GM18526 (cell line): ENCODE data around the gene PAK1.

Experiments
- POLR2A ChIP-seq: IDR thresholded peaks from 3 replicates; pipeline ENCODE4 v1.6.1; 2011; ENCODE audit not compliant: insufficient read length; ENCODE audit errors: extremely low read depth

PAK1 gene

DNA sequence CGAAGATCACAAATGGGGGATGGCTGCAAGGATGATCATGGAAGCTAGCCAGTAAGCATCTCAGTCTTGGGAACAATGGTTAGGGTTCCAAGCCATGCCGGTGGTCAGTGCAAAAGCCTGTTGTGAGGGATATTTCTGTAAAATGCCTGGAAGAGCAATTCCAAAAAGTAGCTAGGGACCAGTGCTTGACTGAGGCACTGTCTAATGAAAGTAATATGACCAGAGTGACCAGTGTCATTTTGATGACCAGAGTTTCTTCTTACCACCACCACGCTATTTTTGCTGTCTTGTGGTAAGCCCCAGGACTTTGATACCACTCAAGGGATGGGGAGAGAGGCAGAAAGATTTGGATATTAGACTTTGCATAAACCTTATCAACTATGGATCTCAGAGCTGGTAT is 190.8 kb downstream of the PAK1 start:
- TF ChIP-seq POLR2A: no peak

DNA sequence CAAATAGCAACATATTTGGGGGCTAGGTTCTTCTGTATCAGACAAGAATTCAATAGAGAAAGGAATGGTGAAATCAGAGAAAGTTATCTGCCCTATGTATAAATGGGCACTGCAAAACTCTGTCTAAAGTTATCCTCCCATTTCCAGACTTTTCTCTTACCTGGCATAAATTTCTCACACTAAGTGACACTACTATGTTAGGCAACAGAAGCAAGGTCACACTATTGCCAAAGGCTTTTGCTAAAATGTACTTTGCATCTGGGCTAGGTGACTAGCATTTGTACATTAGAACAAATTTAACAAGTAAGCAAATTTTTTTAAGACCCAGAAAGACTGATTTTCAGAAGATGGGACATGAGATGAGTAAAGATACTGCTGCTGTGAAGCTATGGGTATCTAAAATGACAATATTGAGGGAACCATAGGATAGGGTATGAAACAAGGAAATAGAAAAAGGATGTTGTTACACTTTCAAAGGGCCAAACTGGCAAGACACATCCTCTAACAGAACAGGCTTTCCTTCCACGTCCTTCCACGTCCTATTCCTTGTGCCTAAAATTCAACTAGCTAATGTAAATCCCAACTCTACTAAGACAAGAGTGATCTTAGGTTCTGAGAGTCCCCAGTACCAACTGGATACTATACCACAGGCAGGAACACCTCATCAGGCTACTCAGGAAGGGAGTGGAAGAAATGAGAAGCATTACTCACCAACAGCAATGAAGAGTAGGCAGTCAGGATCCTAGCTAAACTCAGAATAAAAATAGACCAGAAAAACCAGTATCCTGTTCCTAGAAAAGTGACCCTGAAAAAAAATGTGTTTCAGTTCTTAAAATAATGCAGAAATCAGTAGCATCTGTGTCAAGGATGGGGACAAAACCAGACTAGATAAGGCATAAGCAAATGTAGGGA is 195.0 kb downstream of the PAK1 start:
- TF ChIP-seq POLR2A: no peak

DNA sequence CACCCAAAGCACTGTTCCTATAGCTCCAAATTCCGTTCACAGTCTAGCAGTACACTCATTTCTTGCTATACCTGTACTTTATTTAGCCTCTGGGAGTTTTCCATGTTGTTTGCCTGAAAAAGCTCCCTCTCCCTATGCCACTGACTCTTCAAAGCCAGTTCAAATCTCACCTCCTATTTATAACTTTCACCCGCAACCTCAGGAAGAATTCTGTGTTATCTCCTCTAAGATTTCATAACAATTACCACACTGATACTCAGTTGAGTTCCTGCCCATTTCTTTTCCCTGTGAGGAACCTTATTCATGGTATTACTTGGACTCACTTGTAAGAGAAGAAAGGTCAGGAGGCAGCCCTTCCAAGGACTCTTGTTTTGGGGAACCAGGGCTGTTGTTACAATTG is 197.6 kb downstream of the PAK1 start:
- no peak for TF ChIP-seq POLR2A
